MV-4-11 (cell line): ENCODE results near the gene GPR18.
A peak's percentile ranks its signal among the peaks of the same experiment; 100 is the strongest.
"Not testable (repeated sequence)": the region's sequence is repeated elsewhere in the genome, so short reads cannot be mapped to it uniquely, and the experiment has no call there.

ENCODE experiments used
- DNase-seq: peaks from one replicate; lab custom pipeline; 2025; lab: John Stamatoyannopoulos, UW

The GPR18 gene

DNA sequence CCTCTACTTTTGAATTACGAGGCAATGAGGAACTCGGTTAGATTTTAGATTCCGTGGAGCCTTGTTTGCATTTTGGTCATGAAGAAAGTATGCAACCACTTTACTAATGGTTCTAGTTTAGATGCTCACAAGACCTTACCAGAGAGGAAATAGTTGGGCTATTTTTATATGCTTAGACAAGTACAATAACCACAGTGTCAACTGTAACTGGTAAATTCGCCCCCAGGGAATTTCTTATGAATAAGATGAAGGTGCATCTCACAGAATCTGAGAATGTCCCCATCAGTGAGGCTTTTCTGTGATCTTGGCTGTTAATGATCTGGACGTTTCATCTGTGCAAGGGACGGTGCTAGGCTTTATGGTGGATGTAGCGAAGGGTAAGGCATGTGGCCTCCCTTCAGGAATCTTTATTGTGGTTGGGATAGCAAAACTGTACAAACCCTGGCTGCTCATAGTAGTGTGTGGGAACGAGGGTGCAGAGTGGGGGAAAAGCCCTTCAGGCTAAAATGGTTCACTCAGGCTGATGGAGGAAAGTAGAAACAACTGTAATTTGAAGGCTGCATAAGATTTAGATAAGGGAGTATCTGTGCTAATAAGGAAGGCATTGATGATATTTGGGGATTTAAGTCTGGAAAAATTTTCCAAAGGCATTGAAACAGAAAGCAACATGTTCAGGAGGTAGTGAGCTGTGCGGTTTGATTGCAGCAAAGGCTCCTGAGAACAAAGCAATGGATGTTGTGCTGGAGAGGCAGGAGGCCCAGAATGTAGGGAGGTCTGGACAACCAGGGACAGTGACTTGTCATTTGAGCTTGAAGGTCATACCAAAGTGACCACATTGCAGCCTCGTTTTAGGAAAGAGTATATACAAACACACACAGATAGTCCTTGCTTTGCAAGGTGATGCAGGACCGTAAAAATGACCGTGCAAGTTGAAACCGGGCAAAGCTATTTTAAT lies 29.2 kb downstream of the GPR18 start:
- peak; percentile 87 for DNase-seq

DNA sequence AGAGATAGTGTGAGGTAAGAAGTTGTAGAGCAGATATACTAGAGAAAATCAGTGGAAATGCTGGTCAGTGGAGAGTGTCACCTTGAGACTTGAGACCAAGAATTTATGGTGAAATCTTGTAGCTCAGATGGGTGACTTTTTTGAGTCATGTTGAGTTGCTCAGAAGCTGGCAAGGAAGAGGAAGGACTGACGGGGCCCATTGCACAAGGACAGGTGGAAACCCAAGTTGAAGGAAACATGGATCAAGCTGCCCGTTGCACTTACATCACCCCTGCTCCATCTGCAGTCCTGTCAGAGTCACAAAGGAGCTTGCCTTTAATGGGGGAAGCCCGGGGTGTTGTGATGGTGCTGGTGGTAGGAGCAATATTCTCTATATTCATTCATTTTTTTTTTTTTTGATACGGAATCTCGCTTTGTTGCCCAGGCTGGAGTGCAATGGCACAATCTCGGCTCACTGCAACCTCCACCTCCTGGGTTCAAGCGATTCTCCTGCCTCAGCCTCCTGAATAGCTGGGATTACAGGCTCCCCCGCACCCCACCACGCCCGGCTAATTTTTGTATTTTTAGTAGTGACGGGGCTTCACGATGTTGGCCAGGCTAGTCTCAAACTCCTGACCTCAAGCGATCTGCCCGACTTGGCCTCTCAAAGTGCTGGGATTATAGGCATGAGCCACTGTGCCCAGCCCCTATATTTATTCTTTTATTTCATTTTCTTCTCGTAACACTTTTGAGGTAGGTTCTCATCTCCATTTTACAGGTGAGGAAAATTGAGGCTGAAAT lies 30.1 kb downstream of the GPR18 start:
- DNase-seq, result peak; percentile 94

DNA sequence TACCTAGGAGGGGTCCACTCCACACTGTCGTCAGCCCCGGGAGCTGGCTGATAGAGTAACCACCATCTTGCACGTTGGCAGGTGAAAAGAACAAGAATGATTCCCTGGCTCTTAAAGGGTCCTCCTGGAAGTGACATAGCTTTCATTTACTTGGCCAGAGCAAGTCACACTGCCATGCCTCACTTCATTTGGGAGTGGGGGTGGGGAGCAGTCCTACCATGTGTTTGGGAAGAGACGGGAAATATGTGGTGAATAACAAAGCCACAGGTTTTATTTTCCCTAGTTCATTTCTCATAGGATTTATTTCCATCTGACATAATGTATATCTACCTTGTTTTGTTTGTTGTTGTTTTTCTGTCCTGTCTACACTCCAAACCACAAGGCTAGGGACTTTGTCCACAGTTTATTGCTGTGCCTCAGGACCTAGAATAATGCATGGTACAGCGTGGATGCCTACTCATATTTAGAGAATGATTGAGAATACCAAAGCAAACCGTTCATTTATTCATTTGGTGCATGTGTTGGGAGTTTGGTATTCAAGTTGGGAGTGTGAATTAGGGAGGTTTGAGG lies 30.8 kb downstream of the GPR18 start:
- no peak for DNase-seq

DNA sequence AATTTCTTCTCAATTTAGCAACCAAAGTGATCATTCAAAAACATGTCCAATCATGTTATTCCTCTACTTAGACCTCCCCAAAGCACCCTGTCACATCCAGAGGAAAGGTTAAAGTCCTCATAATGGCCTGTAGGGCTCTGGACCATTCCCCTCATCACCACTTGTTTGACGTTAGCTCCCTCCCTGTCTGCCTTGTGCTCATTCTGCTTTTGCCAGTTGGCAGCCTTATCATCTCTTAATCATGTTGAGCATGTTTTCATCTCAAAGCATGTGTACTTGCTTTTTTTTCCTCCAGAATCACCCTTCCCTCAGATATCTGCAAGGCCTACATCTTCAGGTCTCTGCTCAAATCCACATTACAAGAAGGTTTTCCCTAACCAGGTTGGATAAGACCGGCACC lies 31.7 kb downstream of the GPR18 start:
- no peak for DNase-seq

DNA sequence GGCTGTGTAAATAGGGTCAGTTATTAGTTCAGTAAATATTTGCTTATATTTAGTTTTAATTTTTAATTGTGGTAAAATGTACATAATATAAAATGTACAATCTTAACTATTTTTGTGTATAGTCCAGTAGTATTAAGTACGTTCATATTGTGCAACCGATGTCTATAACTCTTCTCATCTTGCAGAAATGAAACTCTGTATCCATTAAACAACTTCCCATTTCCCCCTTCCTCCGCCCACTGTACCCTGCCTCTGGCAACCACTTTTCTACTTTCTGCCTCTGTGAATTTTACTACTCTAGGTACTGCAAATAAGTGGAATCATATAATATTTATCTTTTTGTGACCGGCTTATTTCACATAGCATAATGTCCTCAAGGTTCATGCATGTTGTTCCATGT lies 33.1 kb downstream of the GPR18 start:
- DNase-seq, result peak; percentile 89

DNA sequence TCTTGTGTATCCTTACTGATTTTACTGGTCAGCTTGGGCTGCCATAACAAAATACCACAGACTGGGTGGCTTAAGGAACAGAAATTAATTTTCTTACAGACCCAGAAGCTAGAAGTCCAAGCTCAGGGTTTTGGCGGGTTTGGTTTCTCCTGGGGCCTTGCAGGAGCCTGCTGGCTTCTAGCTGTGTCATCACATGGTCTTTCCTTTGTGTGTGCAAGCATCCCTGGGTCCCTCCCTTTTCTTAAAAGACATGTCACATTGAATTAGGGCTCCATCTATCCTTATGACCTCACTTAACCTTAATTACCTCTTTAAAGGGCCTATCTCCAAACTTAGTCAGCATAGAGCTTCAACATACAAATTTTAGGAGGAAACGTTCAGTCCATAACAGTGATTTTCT lies 34.2 kb downstream of the GPR18 start:
- DNase-seq, result peak; percentile 73

DNA sequence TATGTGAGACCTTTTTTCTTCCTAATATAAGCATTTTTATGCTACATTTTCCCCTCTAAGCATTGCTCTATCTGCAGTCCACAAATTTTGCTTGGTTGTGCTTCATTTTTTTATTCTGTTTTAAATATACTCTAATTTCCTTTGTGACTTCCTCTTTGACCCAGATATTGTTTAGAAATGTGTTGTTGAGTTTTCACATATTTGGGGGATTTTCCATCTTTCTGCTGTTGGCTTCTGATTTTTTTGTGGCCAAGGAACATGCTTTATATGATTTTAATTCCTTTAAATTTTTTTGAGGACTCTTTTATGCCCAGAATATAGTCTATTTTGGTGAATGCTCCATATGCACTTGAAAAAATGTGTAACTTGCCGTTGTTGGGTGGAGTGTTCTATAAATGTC lies 34.6 kb downstream of the GPR18 start:
- DNase-seq, result no peak

DNA sequence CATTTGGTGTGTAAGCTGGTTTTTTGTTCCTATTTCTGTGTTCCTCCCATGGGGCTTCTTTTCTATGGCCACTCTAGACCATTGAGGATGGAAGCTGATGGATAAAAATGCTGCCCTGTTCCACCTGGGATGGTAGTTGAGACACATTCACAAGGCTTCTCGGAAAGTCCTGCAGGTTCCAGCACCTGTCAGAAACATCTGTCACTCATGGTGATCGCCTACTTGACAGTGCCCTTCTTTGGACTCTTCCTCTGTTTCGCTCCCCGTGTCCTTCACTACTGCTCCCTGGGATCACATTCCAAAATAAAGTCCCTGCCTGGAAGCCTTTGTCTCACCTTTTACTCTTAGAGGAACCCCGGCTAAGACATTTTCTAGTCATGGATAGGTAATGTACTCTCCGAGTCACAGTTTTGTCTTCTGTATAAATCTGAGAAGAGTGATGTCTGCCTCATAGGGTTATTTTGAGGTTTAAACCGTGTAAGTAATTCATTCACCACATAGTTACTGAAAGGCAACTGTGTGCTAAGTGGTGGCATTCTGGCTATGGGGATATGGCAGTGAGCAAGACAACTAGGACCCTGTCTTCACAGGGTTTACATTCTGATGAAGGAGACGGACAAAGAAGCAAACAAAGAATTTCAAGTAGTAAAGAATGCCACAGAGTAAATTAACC lies 36.5 kb downstream of the GPR18 start:
- no peak for DNase-seq

DNA sequence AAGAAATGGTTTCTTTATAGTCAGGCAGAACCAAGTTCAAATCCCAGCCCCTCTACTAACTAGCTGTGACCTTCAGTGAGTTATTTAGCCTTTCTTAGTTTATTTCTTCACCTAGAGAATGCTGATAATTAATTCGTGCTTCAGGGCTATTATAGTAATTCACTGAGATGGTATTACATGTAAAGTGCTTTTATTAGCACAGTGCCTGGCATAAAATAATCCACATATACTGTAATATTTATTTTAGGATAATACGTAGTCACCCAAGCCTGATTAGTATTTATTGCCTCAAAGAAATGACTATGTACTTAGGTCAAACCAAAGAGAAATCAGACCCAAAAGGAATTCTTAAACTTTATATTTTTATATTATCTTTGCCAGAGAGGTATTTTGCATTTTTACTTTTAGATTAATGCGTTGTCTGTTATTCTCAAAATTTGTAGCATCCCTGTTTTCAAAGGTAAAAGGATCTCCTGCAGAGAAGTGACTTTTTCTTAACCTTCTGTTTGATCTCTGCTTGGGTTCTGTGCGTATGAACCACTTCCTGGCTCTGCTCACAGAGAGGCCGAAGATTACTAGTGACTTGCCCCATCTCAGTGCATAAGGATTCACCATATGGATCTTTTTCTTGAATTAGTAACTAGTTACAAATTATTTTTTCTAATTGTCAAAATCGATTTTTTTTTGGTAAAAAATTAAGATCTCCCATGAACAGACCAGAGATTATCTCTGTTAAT lies 37.8 kb downstream of the GPR18 start:
- peak; percentile 25 for DNase-seq

DNA sequence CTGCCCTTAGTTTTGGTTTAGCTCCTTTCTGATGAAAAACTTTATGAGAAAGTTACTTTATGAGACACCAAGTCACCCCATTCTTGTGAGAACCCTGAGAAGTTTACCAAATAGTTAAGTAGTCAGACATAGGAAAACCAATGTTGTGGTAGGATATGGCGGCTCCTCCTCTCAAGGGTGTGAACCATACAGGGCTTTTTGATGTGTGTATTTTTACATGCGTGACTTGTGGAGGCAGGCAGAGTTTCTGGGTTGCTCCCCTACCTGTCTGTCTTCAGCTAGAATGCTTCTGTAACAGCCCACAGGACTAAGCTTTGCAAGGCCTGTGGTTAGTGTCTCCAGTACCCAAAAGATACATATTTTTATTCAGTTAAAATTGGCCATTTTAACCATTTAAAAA lies 39.2 kb downstream of the GPR18 start:
- no peak for DNase-seq

DNA sequence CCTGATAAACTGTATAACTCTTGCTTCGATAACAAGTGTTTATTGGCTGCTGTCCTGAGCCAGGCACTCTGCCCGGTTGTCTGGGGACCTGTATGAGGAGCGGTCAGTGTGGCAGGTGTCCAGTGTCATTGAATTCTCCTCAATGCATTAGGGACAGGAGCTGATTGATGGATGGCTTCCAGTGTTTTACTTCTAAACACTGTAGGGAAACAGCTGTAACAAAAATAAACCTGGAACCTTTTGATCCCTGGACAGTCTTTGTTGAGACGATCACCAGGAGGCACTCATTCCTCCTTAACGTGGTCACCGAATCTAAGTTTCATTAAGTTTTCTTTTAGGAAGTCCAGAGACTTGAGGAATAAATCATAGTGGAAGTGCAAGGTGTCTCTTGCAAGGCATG lies 39.6 kb downstream of the GPR18 start:
- DNase-seq, result no peak

DNA sequence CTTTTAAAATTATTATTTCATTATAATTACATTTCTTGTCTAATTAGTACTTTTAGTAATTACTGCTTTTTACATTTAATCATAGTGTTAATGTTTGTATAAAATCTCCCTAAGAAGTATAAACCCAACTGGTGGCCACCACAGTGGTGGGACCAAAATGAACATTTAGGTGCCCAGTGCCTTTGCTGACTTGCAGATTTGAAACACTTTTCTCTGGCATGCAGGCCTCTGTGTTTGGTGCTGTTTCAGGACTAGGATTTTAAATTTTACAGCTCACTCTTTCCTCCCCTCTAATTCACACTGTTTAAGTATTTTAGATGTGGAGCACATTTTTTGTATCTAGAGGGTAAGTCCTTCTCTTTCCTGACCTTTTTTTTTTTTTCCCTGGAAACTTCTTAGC lies 40.1 kb downstream of the GPR18 start:
- DNase-seq, result no peak

DNA sequence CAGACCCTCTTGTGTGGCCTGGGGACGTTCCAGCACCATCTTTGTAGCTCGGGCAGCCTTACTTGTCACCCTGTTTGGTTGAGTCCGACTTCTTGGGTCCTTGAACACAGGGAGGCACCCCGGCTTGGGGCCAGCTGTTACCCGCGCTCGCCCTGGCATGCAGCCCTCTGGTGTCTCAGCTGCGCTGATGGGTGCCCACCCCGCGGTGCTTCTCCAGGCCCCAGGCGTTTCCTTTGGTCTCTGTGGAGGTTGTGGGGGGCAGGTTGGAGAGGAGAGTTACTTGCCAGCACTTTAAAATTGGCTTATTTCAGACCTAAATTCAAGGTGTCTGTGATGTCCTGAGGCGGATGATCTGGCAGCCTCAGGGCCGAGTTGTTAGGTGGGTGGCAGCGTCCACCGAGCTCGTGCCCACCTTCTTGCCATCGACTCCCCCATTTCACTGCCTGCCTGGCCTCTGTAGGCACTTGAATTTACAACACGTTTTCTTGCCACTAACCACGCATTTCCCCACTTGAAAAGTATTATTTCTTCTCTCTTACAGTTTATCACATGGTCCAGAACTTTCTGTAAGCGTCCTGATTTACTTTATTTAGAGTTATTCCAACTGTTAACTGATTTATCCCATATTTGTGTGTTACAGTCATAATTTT lies 40.6 kb downstream of the GPR18 start:
- no peak for DNase-seq

DNA sequence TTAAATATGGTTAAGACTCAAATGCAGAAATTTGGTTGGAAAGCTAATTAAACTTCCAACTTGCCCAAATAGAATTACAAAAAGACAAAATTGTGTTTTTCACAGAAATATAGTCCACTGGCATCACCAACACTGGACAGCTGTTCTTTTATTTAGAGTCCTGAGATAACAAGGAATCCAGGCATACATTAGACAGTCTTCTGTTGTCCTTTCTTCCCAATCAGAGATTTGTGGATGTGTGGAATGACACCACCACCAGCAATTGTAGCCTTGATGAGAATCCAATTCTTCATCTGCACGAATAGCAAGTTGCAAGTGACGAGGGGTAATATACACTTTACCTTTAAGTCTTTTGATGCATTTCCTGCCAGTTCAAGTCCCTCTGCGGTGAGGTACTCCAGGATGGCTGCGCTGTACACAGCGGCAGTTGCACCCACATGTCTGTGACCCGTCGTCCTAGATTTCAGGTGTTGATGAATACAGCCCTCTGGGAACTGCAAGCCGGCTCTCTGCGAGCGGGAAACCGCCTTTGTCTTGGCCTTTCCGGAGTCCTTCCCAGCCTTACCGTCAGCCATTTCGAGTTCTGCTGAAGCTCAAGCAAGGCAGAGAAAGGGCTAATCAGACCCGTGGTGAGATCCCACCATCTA lies 42.9 kb downstream of the GPR18 start:
- no peak for DNase-seq

DNA sequence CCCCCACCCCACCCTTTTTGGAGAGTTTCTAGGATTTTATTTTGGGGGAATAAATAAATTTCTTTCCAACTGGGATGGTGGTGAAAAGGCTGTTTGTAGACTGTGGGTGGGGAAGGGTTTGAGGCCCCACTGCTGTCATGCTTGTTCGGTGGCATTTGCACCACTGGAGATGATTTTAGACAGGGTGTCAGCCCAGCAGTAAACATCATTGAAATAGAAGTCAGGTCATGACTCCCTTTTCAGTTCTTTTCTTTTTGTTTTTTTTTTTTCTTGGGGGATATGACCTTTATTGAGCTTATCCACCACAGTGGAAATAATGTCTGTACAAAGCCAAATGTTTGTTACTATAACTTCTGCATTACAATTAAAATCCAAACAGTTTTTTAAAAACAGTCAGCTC lies 43.4 kb downstream of the GPR18 start:
- DNase-seq, result no peak

DNA sequence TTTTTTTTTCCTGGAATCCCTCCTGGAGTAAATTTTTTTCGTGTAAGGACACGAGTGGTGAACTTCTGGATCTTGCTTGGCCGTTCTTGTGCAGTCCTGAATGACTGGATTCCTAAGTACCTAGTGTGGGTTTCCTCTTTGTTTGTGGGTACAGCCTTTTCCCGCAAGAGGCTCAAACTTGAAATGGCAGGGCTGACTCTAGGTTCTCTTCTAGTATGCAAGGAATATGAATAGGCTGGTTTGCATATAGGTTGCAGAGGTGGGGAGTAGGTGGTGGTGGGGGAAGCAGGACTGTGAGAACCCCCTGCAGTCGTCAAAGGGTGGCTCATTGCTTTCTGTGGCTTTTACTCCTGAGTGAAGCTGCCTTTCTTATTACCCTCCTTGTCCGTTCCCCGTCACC lies 43.9 kb downstream of the GPR18 start:
- no peak for DNase-seq

DNA sequence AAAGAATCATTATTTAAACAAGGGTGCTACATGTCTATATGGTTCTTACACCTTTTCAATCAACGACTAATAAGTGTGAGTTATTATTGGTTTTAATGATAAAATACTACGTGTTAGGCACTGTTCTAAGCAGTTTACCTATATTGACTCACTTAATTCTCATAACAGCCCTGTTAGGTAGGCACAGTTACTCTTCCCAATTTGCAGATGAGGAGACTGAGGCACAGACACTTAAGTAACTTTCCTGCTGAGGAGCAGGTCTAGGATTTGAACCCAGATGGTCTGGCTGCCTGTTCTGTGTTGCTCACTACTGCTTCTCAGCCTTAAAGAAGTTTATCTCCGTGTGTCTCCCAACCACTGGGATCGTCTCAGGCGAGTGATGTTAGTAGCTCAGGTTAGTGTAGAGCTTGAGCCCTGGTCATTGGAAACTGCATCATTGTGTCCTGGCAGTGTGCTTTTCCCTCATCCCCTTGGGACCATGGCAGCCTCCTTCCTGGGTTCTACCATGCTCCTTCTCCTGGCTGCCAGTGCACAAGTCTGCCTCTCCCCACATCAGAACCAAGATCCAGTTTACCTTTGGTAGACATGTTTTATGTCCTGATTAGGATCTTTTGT lies 46.7 kb downstream of the GPR18 start:
- DNase-seq, result no peak

DNA sequence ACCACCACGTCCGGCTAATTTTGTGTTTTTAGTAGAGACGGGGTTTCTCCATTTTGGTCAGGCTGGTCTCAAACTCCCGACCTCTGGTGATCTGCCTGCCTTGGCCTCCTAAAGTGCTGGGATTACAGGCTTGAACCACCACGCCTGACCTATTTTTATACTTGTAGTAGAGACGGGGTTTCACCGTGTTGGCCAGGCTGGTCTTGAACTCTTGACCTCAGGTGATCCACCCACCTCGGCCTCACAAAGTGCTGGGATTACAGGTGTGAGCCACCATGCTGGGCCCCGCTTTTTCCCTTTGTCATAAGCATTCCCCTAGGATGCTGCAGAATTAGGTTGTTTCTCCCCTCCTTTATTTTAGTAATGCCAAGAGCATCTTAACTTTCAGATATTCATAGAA lies 47.6 kb downstream of the GPR18 start:
- not testable (repeated sequence) for DNase-seq

DNA sequence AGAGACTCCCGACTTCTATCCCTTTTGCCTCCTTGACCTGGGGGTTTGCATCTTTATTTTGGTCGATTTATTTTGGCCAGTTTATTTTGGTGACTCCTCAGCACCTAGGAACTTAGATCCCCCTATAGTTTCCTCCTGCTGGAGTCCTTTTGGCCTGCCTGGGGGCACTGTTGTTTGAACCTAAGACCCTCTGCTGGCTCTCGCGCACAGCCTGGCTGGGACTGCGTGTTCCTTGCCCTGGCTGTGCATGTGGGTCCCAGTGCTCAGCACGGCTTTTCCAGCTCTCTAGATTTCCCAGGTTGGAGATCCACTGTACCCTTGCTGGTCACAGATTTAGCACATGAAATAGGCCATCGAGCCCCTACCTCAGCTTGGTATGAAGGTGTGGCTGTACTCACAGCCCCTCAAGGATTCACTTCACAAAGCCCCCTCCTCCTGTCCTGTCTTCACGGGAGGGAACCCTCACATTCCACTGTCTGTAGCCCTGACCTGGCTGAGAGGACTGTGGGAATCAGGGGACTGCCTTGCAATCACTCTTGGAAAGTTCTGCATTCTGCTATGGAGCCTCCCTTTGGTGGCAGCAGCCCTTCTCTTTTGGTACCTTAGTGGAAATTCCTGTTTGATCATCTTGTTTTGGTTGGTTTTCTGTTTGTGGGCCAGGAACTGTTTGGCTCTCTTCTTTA lies 49.2 kb downstream of the GPR18 start:
- DNase-seq, result no peak

DNA sequence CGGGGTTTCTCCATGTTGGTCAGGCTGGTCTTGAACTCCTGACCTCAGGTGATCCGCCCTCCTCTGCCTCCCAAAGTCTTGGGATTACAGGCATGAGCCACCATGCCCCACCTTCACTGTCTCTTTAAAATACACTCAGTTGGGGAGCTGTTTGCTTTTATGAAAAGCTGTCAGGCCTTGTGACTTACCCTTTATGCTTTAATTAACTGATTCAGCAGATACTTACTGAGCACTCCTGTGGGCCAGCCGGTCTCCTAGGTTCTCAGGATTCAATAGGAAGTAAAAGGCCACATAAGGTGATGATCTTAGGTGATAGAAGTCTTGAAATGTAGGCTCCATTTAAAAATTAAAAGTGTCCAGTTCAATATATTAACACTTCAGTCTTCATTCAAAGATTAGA lies 50.0 kb downstream of the GPR18 start:
- DNase-seq, result no peak
